Right lobe of liver (tissue), 4 donors: ENCODE measurements around the gene CDH8.

Source experiments
- CTCF ChIP-seq, 4 donors: fragments of 200-600 bp in 3 of 4; fragments of 450-650 bp in 1 of 4; IDR thresholded peaks; one replicate each; pipeline versions ENCODE4 v1.5.1 to v1.8.0; 2016 to 2022; ENCODE audit warnings: antibody characterized with exemption in 4 of 4, mild to moderate bottlenecking in 2 of 4
- POLR2A ChIP-seq: fragments of 450-650 bp; IDR thresholded peaks from one replicate; pipeline ENCODE4 v1.6.1; 2017; ENCODE audit warnings: antibody characterized with exemption, mild to moderate bottlenecking
- donor health status: DM: no; HTN: no; CAD: no.
- donor health status: DM: no; HTN: no; CAD: no.
- donor health status: DM: no; HTN: yes; CAD: no.

- TF ChIP-seq CTCF (IDR thresholded peaks at IDR 0.05) (no peak), POLR2A (no peak)
These were observed 193.6 kb downstream of the CDH8 start for GRCh38 chr16:61842666-61843065.
